Adrenal gland (tissue), 12 donors: Measurements from ENCODE around the gene KLRC3. TPM values are rescaled to one million over a fixed set of nuclear protein-coding genes. Genes with fewer than 3 reads are reported as not detected.
"Not testable (repeated sequence)": the region's sequence is repeated elsewhere in the genome, so short reads cannot be mapped to it uniquely, and the experiment has no call there.

Experiments used
- DNase-seq, 7 donors: peaks; one replicate each; pipeline ENCODE4 v3.0.0-alpha.2; 2019 to 2020
- H3K27ac ChIP-seq, 5 donors: fragments of 200-600 bp; sonication (generic) in 4 of 5; 1 replicate in 3 of 5; 2 replicates in 2 of 5; pipeline versions ENCODE4 v1.5.1 to v1.8.0; 2016 to 2020; ENCODE audit warnings: mild to moderate bottlenecking in 1 of 5
- H3K27me3 ChIP-seq: fragments of 200-600 bp; 2 replicates; pipeline ENCODE4 v1.8.0; 2021
- H3K36me3 ChIP-seq, 2 donors: fragments of 200-600 bp; replicated peaks in 1 of 2; 1 replicate in 1 of 2; 2 replicates in 1 of 2; pipeline versions ENCODE4 v1.5.1 to v1.8.0; 2018 to 2022
- H3K4me1 ChIP-seq, 2 donors: fragments of 200-600 bp; replicated peaks in 1 of 2; 1 replicate in 1 of 2; 2 replicates in 1 of 2; pipeline versions ENCODE4 v1.5.1 to v1.8.0; 2018 to 2021
- H3K4me3 ChIP-seq, 4 donors: fragments of 200-600 bp; sonication (generic) in 3 of 4; one replicate each; pipeline ENCODE4 v1.5.1; 2016 to 2018
- H3K9me3 ChIP-seq, 3 donors: fragments of 200-600 bp; sonication (generic) in 1 of 3; replicated peaks in 1 of 3; 1 replicate in 2 of 3; 2 replicates in 1 of 3; pipeline versions ENCODE4 v1.5.1 to v1.8.0; 2016 to 2021
- POLR2A ChIP-seq, 2 donors: fragments of 450-650 bp; IDR thresholded peaks; one replicate each; pipeline ENCODE4 v1.6.1; 2017; ENCODE audit warnings: antibody characterized with exemption in 2 of 2, mild to moderate bottlenecking in 2 of 2, moderate library complexity in 1 of 2
- WGBS, 4 donors: extraction: QIAGEN DNeasy Blood & Tissue Kit in 2 of 4; methylation state at CpG; one replicate each; pipeline versions ENCODE4 v1.1.5 to v1.1.7; 2013 to 2017; 5-methylcytosine and 5-hydroxymethylcytosine counted together
- intact Hi-C, 2 donors: fragments of 100-400 bp; cut with DNase I; formaldehyde crosslinking; loops; one replicate each; pipeline versions ENCODE4 v1.14.1 to v1.15.0; 2022 to 2023
- polyA plus RNA-seq, 3 donors: library from polyadenylated mRNA; stranded (reverse); fragments of 200-250 nt in 2 of 3; fragments of 350-450 nt in 1 of 3; fragmentation: Illumina TruSeq in 1 of 3; extraction: RNeasy Lipid Tissue Mini Kit (QIAGEN cat#74804) in 1 of 3; gene quantifications; one replicate each; pipeline ENCODE4 v1.2.3, GENCODE V29; 2013 to 2014
- total RNA-seq, 9 donors: library from RNA; depleted of rRNA in 4 of 9; stranded (reverse); fragments of >200 nt in 4 of 9; fragments of 120-200 nt in 1 of 9; fragmentation: NEBNext Ultra II Directional in 1 of 9; extraction: Animal tissue kit (Norgen Biotek cat#: 25700) in 1 of 9; gene quantifications; one replicate each; pipeline versions ENCODE4 v1.1.0 to v1.2.4, GENCODE V29; 2013 to 2023
- TF ChIP-seq, protein P1 (sequence below), 6 experiments: fragments of 450-650 bp in 4 of 6; fragments of 200-600 bp in 2 of 6; sonication (generic) in 1 of 6; IDR thresholded peaks; 1 replicate in 5 of 6; 2 replicates in 1 of 6; pipeline versions ENCODE4 v1.5.1 to v1.8.0; 2016 to 2021; ENCODE audit warnings: antibody characterized with exemption in 6 of 6, mild to moderate bottlenecking in 2 of 6, moderate library complexity in 1 of 6
- donor health status: healthy with polysubstance abuse.
- donor health status: Bipolar disorder and iron deficiency.
- donor health status: DM: yes; HTN: yes; CAD: no.
- donor health status: DM: no; HTN: no; CAD: no.
- donor health status: DM: no; HTN: no; CAD: no.
- donor health status: DM: yes; HTN: yes; CAD: no.

The KLRC3 gene
- total and polyA plus RNA-seq, 12 donors, result 0.17 to 0.26 TPM; not detected in 10

DNA sequence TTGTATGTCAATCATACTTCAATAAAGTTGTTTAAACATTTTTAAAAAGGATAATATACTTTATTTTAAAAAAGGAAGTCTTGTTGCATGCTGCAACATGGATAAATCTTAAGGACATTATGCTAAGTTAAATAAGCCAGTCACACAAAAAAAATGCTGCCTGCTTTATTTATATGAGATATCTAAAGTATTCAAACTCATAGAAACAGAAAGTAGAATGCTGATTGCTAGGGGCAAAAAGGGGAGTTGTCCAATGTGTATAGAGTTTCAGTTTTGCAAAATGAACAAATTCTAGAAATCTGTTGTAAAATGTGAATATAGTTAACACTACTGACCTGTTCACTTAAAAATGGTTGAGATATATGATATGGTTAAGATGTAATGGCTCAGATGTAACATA is 19.6 kb downstream of the KLRC3 start:
- H3K27ac ChIP-seq, result no peak overlapping the region
- DNase-seq, result no peak
- H3K27me3 ChIP-seq, result peaks cover 3% of the 10 kb centered on the region
- H3K4me1 ChIP-seq, result no peaks in the 10 kb centered on the region
- intact Hi-C loops, result no loop called here
- TF ChIP-seq, protein P1, sequence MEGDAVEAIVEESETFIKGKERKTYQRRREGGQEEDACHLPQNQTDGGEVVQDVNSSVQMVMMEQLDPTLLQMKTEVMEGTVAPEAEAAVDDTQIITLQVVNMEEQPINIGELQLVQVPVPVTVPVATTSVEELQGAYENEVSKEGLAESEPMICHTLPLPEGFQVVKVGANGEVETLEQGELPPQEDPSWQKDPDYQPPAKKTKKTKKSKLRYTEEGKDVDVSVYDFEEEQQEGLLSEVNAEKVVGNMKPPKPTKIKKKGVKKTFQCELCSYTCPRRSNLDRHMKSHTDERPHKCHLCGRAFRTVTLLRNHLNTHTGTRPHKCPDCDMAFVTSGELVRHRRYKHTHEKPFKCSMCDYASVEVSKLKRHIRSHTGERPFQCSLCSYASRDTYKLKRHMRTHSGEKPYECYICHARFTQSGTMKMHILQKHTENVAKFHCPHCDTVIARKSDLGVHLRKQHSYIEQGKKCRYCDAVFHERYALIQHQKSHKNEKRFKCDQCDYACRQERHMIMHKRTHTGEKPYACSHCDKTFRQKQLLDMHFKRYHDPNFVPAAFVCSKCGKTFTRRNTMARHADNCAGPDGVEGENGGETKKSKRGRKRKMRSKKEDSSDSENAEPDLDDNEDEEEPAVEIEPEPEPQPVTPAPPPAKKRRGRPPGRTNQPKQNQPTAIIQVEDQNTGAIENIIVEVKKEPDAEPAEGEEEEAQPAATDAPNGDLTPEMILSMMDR (IDR thresholded peaks at IDR 0.05), result no peak
- no peak overlapping the region for H3K4me3 ChIP-seq
- no peaks in the 10 kb centered on the region for H3K9me3 ChIP-seq
- H3K36me3 ChIP-seq, result no peaks in the 10 kb centered on the region

DNA sequence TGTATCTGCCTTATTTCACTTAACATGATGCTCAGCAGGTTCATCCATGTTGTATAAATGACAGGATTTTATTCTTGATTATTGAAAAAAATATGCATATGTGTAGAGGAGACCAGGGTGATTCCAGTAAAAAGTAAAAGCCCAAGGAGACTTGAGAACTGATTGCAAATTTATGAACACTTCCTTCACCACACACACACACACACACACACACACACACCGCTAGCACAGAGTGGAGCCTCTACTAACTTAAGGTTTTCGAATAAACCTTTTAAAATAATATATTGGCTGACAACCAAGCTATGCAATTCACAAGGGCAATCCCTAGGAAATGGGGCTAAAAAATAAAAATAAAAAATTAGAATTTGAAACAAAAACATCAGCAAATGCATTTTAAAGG is 22.2 kb downstream of the KLRC3 start:
- TF ChIP-seq, protein P1 (IDR thresholded peaks at IDR 0.05), result no peak
- TF ChIP-seq POLR2A (IDR thresholded peaks at IDR 0.05), result no peak
- DNase-seq, result no peak
- Histone ChIP-seq H3K4me3 (no peak overlapping the region), H3K27ac (no peak overlapping the region), H3K9me3 (no peaks in the 10 kb centered on the region), H3K4me1 (no peaks in the 10 kb centered on the region), H3K36me3 (no peaks in the 10 kb centered on the region), H3K27me3 (peaks cover 3% of the 10 kb centered on the region)
- 77 to 90% (median 89%) methylated on average over 2 of the region's 2 CpGs for WGBS, 4 donors
- intact Hi-C loops, result no loop called here

DNA sequence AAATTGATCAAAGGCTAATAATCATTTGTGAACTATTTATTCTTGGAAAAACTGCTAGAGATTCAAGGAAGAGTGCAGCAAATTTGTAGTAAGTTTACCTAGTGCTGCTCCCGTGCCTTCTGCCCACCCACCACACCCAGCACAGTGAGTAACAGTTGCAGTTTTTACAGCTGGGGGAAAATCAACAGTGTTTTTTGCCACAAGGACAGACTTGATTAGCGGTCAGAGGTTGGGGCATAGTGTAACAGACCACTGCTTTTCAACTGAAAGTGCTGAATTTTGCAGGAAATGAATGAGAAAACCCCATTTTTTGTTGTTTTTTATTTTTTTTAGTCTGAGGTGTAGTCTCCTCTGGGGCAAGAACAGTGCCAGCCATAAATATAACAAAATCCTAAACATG is 23.1 kb downstream of the KLRC3 start:
- peaks cover 3% of the 10 kb centered on the region for H3K27me3 ChIP-seq
- no peak overlapping the region for H3K27ac ChIP-seq
- no peak for DNase-seq
- H3K36me3 ChIP-seq, result no peaks in the 10 kb centered on the region
- H3K4me3 ChIP-seq, result no peak overlapping the region
- intact Hi-C loops, result no loop called here
- H3K4me1 ChIP-seq, result no peaks in the 10 kb centered on the region
- H3K9me3 ChIP-seq, result no peaks in the 10 kb centered on the region
- no peak for TF ChIP-seq POLR2A (IDR thresholded peaks at IDR 0.05)
- TF ChIP-seq, protein P1 (IDR thresholded peaks at IDR 0.05), result no peak
- WGBS, 4 donors, result 43 to 87% (median 69%) methylated on average over 2 of the region's 2 CpGs

DNA sequence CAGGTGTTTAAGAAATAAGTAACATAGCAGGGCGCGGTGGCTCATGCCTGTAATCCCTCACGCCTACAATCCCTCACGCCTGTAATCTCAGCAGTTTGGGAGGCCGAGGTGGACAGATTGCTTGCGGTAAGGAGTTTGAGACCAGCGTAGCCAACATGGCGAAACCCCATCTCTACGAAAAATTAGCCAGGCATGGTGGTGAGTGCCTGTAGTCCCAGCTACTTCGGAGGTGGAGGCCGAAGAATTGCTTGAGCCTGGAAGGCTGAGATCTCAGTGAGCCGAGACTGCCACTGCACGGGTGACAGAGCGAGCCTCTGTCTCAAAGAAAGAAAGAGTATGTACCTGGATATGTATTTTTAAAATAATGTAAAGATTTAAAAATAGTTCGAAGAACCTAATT is 24.2 kb downstream of the KLRC3 start:
- DNase-seq, H3K27ac ChIP-seq, H3K27me3 ChIP-seq, H3K36me3 ChIP-seq, H3K9me3 ChIP-seq, H3K4me1 ChIP-seq, H3K4me3 ChIP-seq, intact Hi-C loops: not testable (repeated sequence)
- WGBS, 4 donors, result 85 to 91% (median 89%) methylated on average over 15 of the region's 15 CpGs

DNA sequence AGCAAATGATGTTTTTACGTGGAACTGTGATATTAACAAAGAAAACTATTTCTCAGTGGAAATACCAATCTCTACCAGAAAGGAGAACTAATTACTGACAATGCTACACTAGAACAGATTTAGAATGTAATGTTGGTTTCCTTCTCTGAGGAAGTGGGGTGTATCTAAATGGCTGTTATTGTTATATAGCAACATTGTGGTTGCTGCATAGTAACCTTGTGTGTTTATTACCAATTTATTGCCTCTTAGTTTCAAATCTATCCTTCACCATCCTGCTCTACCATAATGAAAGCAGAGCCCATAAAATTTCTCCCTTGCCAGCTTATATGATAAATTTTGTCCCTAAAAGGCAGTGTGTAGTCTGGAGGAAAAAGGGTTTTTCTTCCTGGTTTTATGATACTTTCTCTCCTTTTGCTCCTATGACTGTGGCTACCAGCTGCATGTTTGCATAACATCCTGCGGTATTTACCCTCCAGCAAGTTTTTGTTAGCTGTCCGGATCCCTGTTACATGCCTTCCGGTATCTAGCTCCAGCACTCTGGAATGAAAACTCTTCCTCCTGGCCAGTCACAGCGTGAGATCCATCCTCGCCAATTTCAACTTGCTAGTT is 24.9 kb downstream of the KLRC3 start:
- no peak for TF ChIP-seq POLR2A (IDR thresholded peaks at IDR 0.05)
- H3K27ac ChIP-seq, result peak overlapping the region in 1 of 5 donors; percentile 53
- 47 to 56% (median 51%) methylated on average over 6 of the region's 6 CpGs for WGBS, 4 donors
- H3K36me3 ChIP-seq, result no peaks in the 10 kb centered on the region
- H3K4me1 ChIP-seq, result no peaks in the 10 kb centered on the region
- no peaks in the 10 kb centered on the region for H3K9me3 ChIP-seq
- intact Hi-C loops, result no loop called here
- DNase-seq, result peak in 2 of 7 donors; percentile 21 to 24
- peaks cover 3% of the 10 kb centered on the region for H3K27me3 ChIP-seq
- H3K4me3 ChIP-seq, result no peak overlapping the region

DNA sequence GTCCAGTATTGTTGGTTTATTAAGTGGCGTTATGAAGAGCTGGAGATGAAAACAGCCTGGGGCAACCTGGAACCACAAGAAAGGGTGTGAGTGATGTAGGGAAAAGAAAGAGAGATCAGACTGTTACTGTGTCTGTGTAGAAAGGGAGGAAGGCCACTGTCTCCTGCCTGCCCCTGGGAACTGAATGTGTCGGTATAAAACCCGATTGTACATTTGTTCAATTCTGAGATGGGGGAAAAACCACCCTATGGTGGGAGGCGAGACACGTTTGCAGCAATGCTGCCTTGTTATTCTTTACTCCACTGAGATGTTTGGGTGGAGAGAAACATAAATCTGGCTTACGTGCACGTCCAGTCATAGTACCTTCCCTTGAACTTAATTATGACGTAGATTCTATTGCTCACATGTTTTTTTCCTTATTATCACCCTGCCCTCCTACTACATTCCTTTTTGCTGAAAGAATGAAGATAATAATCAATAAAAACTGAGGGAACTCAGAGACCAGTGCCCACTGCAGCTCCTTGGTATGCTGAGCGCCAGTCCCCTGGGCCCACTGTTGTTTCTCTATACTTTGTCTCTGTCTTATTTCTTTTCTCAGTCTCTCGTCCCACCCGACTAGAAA is 25.8 kb downstream of the KLRC3 start:
- H3K4me1 ChIP-seq, H3K27me3 ChIP-seq, H3K36me3 ChIP-seq, H3K27ac ChIP-seq, intact Hi-C loops, H3K9me3 ChIP-seq, DNase-seq, H3K4me3 ChIP-seq: not testable (repeated sequence)
- WGBS, 4 donors, result 74 to 84% (median 79%) methylated on average over 11 of the region's 11 CpGs
